CD14-positive monocyte (primary cell): ENCODE data around the gene LIF. TPM values are rescaled to one million over a fixed set of nuclear protein-coding genes. Genes with fewer than 3 reads are reported as not detected.

ENCODE experiments used
- DNase-seq, 3 donors: peaks; one replicate each; pipeline ENCODE4 v3.0.0-alpha.2; 2011 to 2022
- H2AFZ ChIP-seq: 2 replicates; pipeline ENCODE4 v1.6.0; 2012; ENCODE audit warnings: mild to moderate bottlenecking, low read depth, low read length, inconsistent platforms; ENCODE audit not compliant: insufficient read depth, poor library complexity, severe bottlenecking
- H3K27ac ChIP-seq, 2 donors: 1 replicate in 1 of 2; 2 replicates in 1 of 2; pipeline ENCODE4 v1.5.1; 2012 to 2013; ENCODE audit warnings: low read length in 2 of 2, control low read depth in 1 of 2, inconsistent platforms in 1 of 2, low read depth in 1 of 2, mild to moderate bottlenecking in 1 of 2
- H3K27me3 ChIP-seq, 2 donors: one replicate each; pipeline versions ENCODE4 v1.6.0 to v1.6.1; 2011 to 2013; ENCODE audit warnings: low read length in 2 of 2; ENCODE audit not compliant: control insufficient read depth in 2 of 2, insufficient read depth in 2 of 2
- H3K36me3 ChIP-seq, 2 donors: replicated peaks in 1 of 2; 1 replicate in 1 of 2; 2 replicates in 1 of 2; pipeline versions ENCODE4 v1.5.1 to v1.6.1; 2012 to 2013; ENCODE audit warnings: low read length in 2 of 2, control low read depth in 1 of 2, inconsistent platforms in 1 of 2, mild to moderate bottlenecking in 1 of 2; ENCODE audit not compliant: insufficient read depth in 2 of 2, control insufficient read depth in 1 of 2
- H3K4me1 ChIP-seq, 2 donors: 1 replicate in 1 of 2; 2 replicates in 1 of 2; pipeline versions ENCODE4 v1.5.1 to v1.6.1; 2012 to 2013; ENCODE audit warnings: low read length in 2 of 2, control low read depth in 1 of 2, inconsistent platforms in 1 of 2, mild to moderate bottlenecking in 1 of 2, moderate library complexity in 1 of 2; ENCODE audit not compliant: insufficient read depth in 2 of 2, control insufficient read depth in 1 of 2
- H3K4me2 ChIP-seq: replicated peaks from 2 replicates; pipeline ENCODE3; 2012; ENCODE audit warnings: low read length, moderate library complexity, mild to moderate bottlenecking; ENCODE audit not compliant: poor library complexity, severe bottlenecking; ENCODE audit errors: extremely low read depth
- H3K4me3 ChIP-seq, 3 experiments: fragments of 200-600 bp in 1 of 3; sonication (generic) in 1 of 3; replicated peaks in 1 of 3; 1 replicate in 2 of 3; 2 replicates in 1 of 3; pipeline ENCODE4 v1.5.1; 2011 to 2013; ENCODE audit warnings: low read length in 3 of 3, mild to moderate bottlenecking in 3 of 3, control low read depth in 2 of 3, low read depth in 2 of 3, inconsistent platforms in 1 of 3, moderate library complexity in 1 of 3
- H3K79me2 ChIP-seq: 2 replicates; pipeline ENCODE4 v1.6.0; 2012; ENCODE audit warnings: mild to moderate bottlenecking, control low read depth, inconsistent platforms, low read length, moderate library complexity; ENCODE audit not compliant: insufficient read depth
- H3K9ac ChIP-seq: 2 replicates; pipeline ENCODE4 v1.6.0; 2017; ENCODE audit warnings: low read length, mild to moderate bottlenecking; ENCODE audit not compliant: insufficient read depth, poor library complexity, severe bottlenecking
- H3K9me3 ChIP-seq, 2 donors: replicated peaks in 1 of 2; 1 replicate in 1 of 2; 2 replicates in 1 of 2; pipeline versions ENCODE4 v1.5.1 to v1.6.1; 2012 to 2013; ENCODE audit warnings: low read length in 2 of 2, control low read depth in 1 of 2; ENCODE audit not compliant: control insufficient read depth in 1 of 2, insufficient read depth in 1 of 2
- H4K20me1 ChIP-seq: 2 replicates; pipeline ENCODE4 v1.6.0; 2012; ENCODE audit warnings: mild to moderate bottlenecking, low read length, control low read depth, moderate library complexity; ENCODE audit not compliant: insufficient read depth
- H3K27ac Mint-ChIP-seq, 7 donors: one replicate each; pipeline ENCODE4 v1.8.0; 2020; ENCODE audit warnings: mild to moderate bottlenecking in 7 of 7, mixed read lengths in 7 of 7, moderate library complexity in 6 of 7, inconsistent platforms in 2 of 7
- H3K27me3 Mint-ChIP-seq, 3 donors: one replicate each; pipeline ENCODE4 v1.8.0; 2021 to 2022; ENCODE audit warnings: low read depth in 3 of 3, mild to moderate bottlenecking in 3 of 3, mixed read lengths in 3 of 3, moderate library complexity in 3 of 3, inconsistent platforms in 1 of 3
- H3K36me3 Mint-ChIP-seq, 2 donors: one replicate each; pipeline ENCODE4 v1.8.0; 2020; ENCODE audit warnings: mixed read lengths in 2 of 2, inconsistent platforms in 1 of 2, mild to moderate bottlenecking in 1 of 2
- H3K4me1 Mint-ChIP-seq: one replicate; pipeline ENCODE4 v1.8.0; 2020; ENCODE audit warnings: mild to moderate bottlenecking, mixed read lengths
- H3K4me3 Mint-ChIP-seq, 2 donors: one replicate each; pipeline ENCODE4 v1.8.0; 2020; ENCODE audit warnings: mild to moderate bottlenecking in 2 of 2, mixed read lengths in 2 of 2, moderate library complexity in 1 of 2
- H3K9me3 Mint-ChIP-seq, 7 donors: one replicate each; pipeline ENCODE4 v1.8.0; 2020 to 2022; ENCODE audit warnings: mixed read lengths in 7 of 7, mild to moderate bottlenecking in 6 of 7, moderate library complexity in 6 of 7, inconsistent platforms in 2 of 7
- WGBS: methylation state at CpG from one replicate; pipeline ENCODE4 v1.1.5; 2013; ENCODE audit warnings: missing lambda C conversion rate; ENCODE audit not compliant: insufficient coverage; 5-methylcytosine and 5-hydroxymethylcytosine counted together
- intact Hi-C, 2 donors: fragments of 100-400 bp; cut with micrococcal nuclease; formaldehyde crosslinking; loops; one replicate each; pipeline versions ENCODE4 v1.15.0 to v1.15.1; 2023
- polyA plus RNA-seq, 3 donors: library from polyadenylated mRNA; depleted of rRNA in 1 of 3; unstranded in 2 of 3; stranded (reverse) in 1 of 3; fragments of 300-500 nt in 2 of 3; fragments of >200 nt in 1 of 3; fragmentation: Illumina TruSeq in 2 of 3; gene quantifications; 1 replicate in 2 of 3; 2 replicates in 1 of 3; pipeline ENCODE4 v1.2.3, GENCODE V29; 2012 to 2021
- TF ChIP-seq, protein P1 (sequence below): fragments of 200-600 bp; IDR thresholded peaks from one replicate; pipeline ENCODE4 v1.8.0; 2022; ENCODE audit warnings: antibody characterized with exemption, mild to moderate bottlenecking

The LIF gene
- polyA plus RNA-seq, 3 donors = 7.0 TPM; not detected in 2

DNA sequence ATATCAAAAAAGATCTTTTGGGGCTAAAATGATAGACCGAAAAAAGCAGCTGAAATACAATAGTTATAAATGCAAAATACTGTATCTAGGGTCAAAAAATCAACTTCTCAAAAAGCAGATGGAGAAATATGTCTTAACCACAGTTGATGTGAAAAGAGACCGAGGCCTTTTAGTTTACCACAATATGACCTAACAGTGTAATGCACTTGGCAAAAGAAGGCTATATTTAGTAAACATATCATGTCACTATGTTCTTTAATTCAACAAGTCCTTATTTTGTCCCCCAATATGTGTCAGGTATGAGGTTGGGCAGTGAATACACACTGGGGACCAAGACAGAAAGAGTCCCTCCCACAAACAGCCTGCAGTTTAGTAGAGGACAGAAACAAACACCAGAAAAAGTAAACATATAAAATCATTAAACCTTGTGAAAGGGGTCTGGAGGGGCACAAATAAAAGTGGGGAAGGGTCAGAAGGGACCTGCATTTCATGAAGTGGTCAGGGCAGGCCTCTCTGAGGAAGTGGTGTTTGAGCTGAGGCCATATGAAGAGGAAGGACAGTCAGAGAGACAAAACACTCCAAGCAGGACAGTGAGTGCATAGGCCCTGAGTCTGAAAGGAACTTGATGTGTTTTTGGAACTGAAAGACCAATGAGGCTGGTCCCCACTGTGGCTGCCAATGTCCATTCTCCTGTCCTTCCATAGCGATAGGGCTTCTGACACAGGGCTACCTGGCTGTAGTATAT, 53.4 kb downstream of the LIF start:
- Histone ChIP-seq H3K9me3 (no peaks in the 10 kb centered on the region), H3K27ac (peak overlapping the region; percentile 65 to 85), H4K20me1 (no peaks in the 10 kb centered on the region), H3K36me3 (no peaks in the 10 kb centered on the region), H3K4me1 (peaks cover 59 to 60% of the 10 kb centered on the region in 2 donors), H3K9ac (peak overlapping the region; percentile 35), H3K4me2 (no peak overlapping the region), H3K27me3 (no peaks in the 10 kb centered on the region), H3K4me3 (no peak overlapping the region), H2AFZ (no peak overlapping the region), H3K79me2 (no peaks in the 10 kb centered on the region)
- TF ChIP-seq, protein P1, sequence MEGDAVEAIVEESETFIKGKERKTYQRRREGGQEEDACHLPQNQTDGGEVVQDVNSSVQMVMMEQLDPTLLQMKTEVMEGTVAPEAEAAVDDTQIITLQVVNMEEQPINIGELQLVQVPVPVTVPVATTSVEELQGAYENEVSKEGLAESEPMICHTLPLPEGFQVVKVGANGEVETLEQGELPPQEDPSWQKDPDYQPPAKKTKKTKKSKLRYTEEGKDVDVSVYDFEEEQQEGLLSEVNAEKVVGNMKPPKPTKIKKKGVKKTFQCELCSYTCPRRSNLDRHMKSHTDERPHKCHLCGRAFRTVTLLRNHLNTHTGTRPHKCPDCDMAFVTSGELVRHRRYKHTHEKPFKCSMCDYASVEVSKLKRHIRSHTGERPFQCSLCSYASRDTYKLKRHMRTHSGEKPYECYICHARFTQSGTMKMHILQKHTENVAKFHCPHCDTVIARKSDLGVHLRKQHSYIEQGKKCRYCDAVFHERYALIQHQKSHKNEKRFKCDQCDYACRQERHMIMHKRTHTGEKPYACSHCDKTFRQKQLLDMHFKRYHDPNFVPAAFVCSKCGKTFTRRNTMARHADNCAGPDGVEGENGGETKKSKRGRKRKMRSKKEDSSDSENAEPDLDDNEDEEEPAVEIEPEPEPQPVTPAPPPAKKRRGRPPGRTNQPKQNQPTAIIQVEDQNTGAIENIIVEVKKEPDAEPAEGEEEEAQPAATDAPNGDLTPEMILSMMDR = no peak
- peak overlapping the region; percentile 95 to 99 (median 96) for H3K27ac Mint-ChIP-seq
- peaks cover 0 to 3% (median 0%) of the 10 kb centered on the region in 7 donors for H3K9me3 Mint-ChIP-seq
- H3K4me1 Mint-ChIP-seq = peaks cover 65% of the 10 kb centered on the region
- peak overlapping the region in 1 of 2 donors; percentile 9 for H3K4me3 Mint-ChIP-seq
- WGBS = 100% methylated on average over 1 of the region's 3 CpGs
- intact Hi-C loops = no loop called here
- H3K27me3 Mint-ChIP-seq = peaks cover 1 to 4% (median 2%) of the 10 kb centered on the region in 3 donors
- peak; percentile 63 to 82 (median 78) for DNase-seq
- peaks cover 7 to 10% of the 10 kb centered on the region in 2 donors for H3K36me3 Mint-ChIP-seq

DNA sequence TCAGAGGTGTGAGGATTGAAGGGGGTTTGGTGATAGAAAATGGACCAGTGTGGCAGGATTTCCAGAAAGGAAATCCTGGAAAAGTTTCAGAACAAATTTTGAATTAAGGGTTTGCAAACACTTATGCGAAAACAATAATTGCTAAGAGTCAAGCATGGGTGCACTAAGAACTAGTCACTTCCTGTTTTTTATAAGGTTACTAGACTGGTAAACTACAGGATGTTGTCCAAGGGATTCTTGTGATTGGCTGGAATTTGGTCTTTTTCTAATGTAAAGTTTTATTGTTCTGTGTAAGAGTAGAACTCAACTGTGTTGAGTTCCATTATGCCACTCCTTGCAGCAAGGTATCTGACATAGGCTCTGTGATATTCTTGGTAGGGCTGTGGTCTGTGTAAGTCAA, 54.1 kb downstream of the LIF start:
- H3K4me2 ChIP-seq = no peak overlapping the region
- Mint-ChIP-seq H3K9me3 (peaks cover 0 to 3% (median 0%) of the 10 kb centered on the region in 7 donors), H3K27me3 (peaks cover 1 to 4% (median 2%) of the 10 kb centered on the region in 3 donors), H3K36me3 (peaks cover 7 to 10% of the 10 kb centered on the region in 2 donors), H3K27ac (peak overlapping the region; percentile 89 to 99 (median 96)), H3K4me1 (peaks cover 63% of the 10 kb centered on the region), H3K4me3 (peak overlapping the region in 1 of 2 donors; percentile 51)
- H3K9ac ChIP-seq = no peak overlapping the region
- H2AFZ ChIP-seq = no peak overlapping the region
- TF ChIP-seq, protein P1 = no peak
- H3K79me2 ChIP-seq = no peaks in the 10 kb centered on the region
- H3K4me3 ChIP-seq = no peak overlapping the region
- intact Hi-C loops = no loop called here
- H3K27me3 ChIP-seq = no peaks in the 10 kb centered on the region
- H3K27ac ChIP-seq = peak overlapping the region in 1 of 2 donors; percentile 85
- WGBS = 75% methylated on average over 1 of the region's 1 CpG
- DNase-seq = peak; percentile 34 to 67 (median 46)
- H4K20me1 ChIP-seq = no peaks in the 10 kb centered on the region
- no peaks in the 10 kb centered on the region for H3K36me3 ChIP-seq
- H3K9me3 ChIP-seq = no peaks in the 10 kb centered on the region
- peaks cover 58 to 60% of the 10 kb centered on the region in 2 donors for H3K4me1 ChIP-seq
